Endothelial cell of umbilical vein (primary cell): ENCODE results near the gene GPR87. TPM values are rescaled to one million over a fixed set of nuclear protein-coding genes. Genes with fewer than 3 reads are reported as not detected.

Source experiments
- BruUV-seq: library from RNA; stranded (reverse); fragments of 400-500 nt; replicated peaks from 2 replicates; lab custom pipeline; 2021; lab: Mats Ljungman, UMichigan
- CTCF ChIA-PET: fragments of 300-600, 350-600 bp; sonication (Branson Sonifier 250); formaldehyde crosslinking; loops from one replicate; lab custom pipeline; 2021; ENCODE audit warnings: antibody characterized with exemption, inconsistent platforms; lab: Charles Lee
- POLR2A ChIA-PET: fragments of 300-600, 350-600 bp; sonication (Branson Sonifier 250); formaldehyde crosslinking; loops from one replicate; lab custom pipeline; 2021; ENCODE audit warnings: antibody characterized with exemption, inconsistent platforms; lab: Charles Lee
- DNase-seq: peaks from one replicate; pipeline ENCODE4 v3.0.0-alpha.2; 2011; ENCODE audit warnings: low read depth, low spot score
- FAIRE-seq: peaks from 2 replicates; lab custom pipeline; 2011; peaks lifted over from hg19 to GRCh38; lab: Jason Lieb, UNC
- H2AFZ ChIP-seq: 2 replicates; pipeline ENCODE4 v1.6.0; 2012; ENCODE audit warnings: low read depth, low read length, control low read depth, inconsistent platforms
- H3K27ac ChIP-seq: 2 replicates; pipeline ENCODE4 v1.5.1; 2011; ENCODE audit warnings: low read depth, mild to moderate bottlenecking, control low read depth, low read length, moderate library complexity; ENCODE audit not compliant: insufficient read depth
- H3K27me3 ChIP-seq, 2 experiments: 2 replicates each; pipeline versions ENCODE4 v1.6.0 to v1.6.1; 2011; ENCODE audit warnings: low read length in 2 of 2, mixed read lengths in 1 of 2; ENCODE audit not compliant: control insufficient read depth in 2 of 2, insufficient read depth in 2 of 2
- H3K36me3 ChIP-seq, 2 experiments: 2 replicates in 1 of 2; 3 replicates in 1 of 2; pipeline ENCODE4 v1.5.1; 2011; ENCODE audit warnings: low read length in 2 of 2, mild to moderate bottlenecking in 1 of 2, moderate library complexity in 1 of 2; ENCODE audit not compliant: control insufficient read depth in 2 of 2, insufficient read depth in 2 of 2; ENCODE audit errors: extremely low read depth in 1 of 2
- H3K4me1 ChIP-seq: 3 replicates; pipeline ENCODE4 v1.5.1; 2011; ENCODE audit warnings: mild to moderate bottlenecking, low read length; ENCODE audit not compliant: control insufficient read depth, insufficient read depth; ENCODE audit errors: extremely low read depth
- H3K4me2 ChIP-seq: 2 replicates; pipeline ENCODE4 v1.6.1; 2011; ENCODE audit warnings: low read length, control low read depth, mixed read lengths; ENCODE audit not compliant: insufficient read depth
- H3K4me3 ChIP-seq, 3 experiments: fragments of 200-600 bp in 1 of 3; sonication (generic), shearing (Covaris generic) in 1 of 3; replicated peaks in 1 of 3; 2 replicates each; pipeline ENCODE4 v1.5.1; 2011 to 2016; ENCODE audit warnings: control low read depth in 3 of 3, low read length in 3 of 3, mild to moderate bottlenecking in 2 of 3, inconsistent platforms in 1 of 3, low read depth in 1 of 3, moderate library complexity in 1 of 3; ENCODE audit not compliant: insufficient read depth in 1 of 3
- H3K79me2 ChIP-seq: 2 replicates; pipeline ENCODE4 v1.6.0; 2012; ENCODE audit warnings: low read length, inconsistent platforms; ENCODE audit not compliant: control insufficient read depth, insufficient read depth
- H3K9ac ChIP-seq: replicated peaks from 2 replicates; pipeline ENCODE3; 2011; ENCODE audit warnings: low read length, control low read depth; ENCODE audit not compliant: insufficient read depth; ENCODE audit errors: extremely low read depth
- H3K9me1 ChIP-seq: replicated peaks from 3 replicates; pipeline ENCODE4 v1.6.0; 2011; ENCODE audit warnings: mild to moderate bottlenecking, low read length; ENCODE audit not compliant: control insufficient read depth, insufficient read depth; ENCODE audit errors: extremely low read depth
- H3K9me3 ChIP-seq: replicated peaks from 2 replicates; pipeline ENCODE4 v1.5.1; 2012; ENCODE audit warnings: low read length, inconsistent platforms; ENCODE audit not compliant: control insufficient read depth, insufficient read depth
- H4K20me1 ChIP-seq: replicated peaks from 2 replicates; pipeline ENCODE3; 2011; ENCODE audit warnings: mild to moderate bottlenecking, low read length; ENCODE audit not compliant: control insufficient read depth, insufficient read depth; ENCODE audit errors: extremely low read depth
- EZH2 ChIP-seq: IDR thresholded peaks from 2 replicates; pipeline ENCODE4 v1.6.1; 2012; ENCODE audit warnings: borderline replicate concordance, low read depth, mild to moderate bottlenecking, moderate library complexity, low read length, inconsistent platforms; ENCODE audit not compliant: severe bottlenecking
- FOS ChIP-seq: IDR thresholded peaks from 2 replicates; pipeline ENCODE4 v1.6.1; 2011; ENCODE audit warnings: mild to moderate bottlenecking, low read length, moderate library complexity, borderline replicate concordance; ENCODE audit not compliant: insufficient read depth
- GATA2 ChIP-seq: IDR thresholded peaks from 2 replicates; pipeline ENCODE4 v1.7.0; 2011; ENCODE audit warnings: low read depth, mild to moderate bottlenecking, moderate library complexity, mixed read lengths, low read length; ENCODE audit not compliant: insufficient read length, insufficient read depth
- JUN ChIP-seq: IDR thresholded peaks from 2 replicates; pipeline ENCODE4 v1.6.1; 2011; ENCODE audit warnings: borderline replicate concordance, low read depth; ENCODE audit not compliant: insufficient read length, insufficient read depth
- MAX ChIP-seq: IDR thresholded peaks from 2 replicates; pipeline ENCODE4 v1.6.1; 2011; ENCODE audit not compliant: insufficient read depth, insufficient read length
- MYC ChIP-seq: IDR thresholded peaks from one replicate; pipeline ENCODE4 v1.6.1; 2011; ENCODE audit warnings: mild to moderate bottlenecking, low read depth, low read length
- POLR2A ChIP-seq: IDR thresholded peaks from 2 replicates; pipeline ENCODE4 v1.6.1; 2012; ENCODE audit warnings: low read depth, mild to moderate bottlenecking, control low read depth, low read length
- POLR2AphosphoS5 ChIP-seq: IDR thresholded peaks from 2 replicates; pipeline ENCODE4 v1.6.1; 2012; ENCODE audit warnings: low read depth, mild to moderate bottlenecking, control low read depth, low read length, moderate library complexity; ENCODE audit not compliant: insufficient read depth
- dilution Hi-C: fragments of 300-500 bp; cut with MboI; formaldehyde crosslinking; loops from one replicate; pipeline ENCODE4 v1.15.0; 2019; ENCODE audit warnings: low sequenced_read_pairs; ENCODE audit not compliant: extremely low pct_ligation_motif_present
- intact Hi-C: fragments of 100-400 bp; cut with micrococcal nuclease; formaldehyde crosslinking; loops from one replicate; pipeline ENCODE4 v1.10.0; 2022
- polyA plus RNA-seq, 4 experiments: library from polyadenylated mRNA; depleted of rRNA in 3 of 4; stranded (reverse) in 3 of 4; unstranded in 1 of 4; fragments of >200 nt; gene quantifications; 2 replicates each; pipeline versions ENCODE4 v1.2.1 to v1.2.3, GENCODE V29; 2011 to 2012; ENCODE audit warnings: missing spikeins in 1 of 4
- total RNA-seq: library from RNA; stranded (reverse); gene quantifications from 2 replicates; pipeline ENCODE4 v1.2.3, GENCODE V29; 2021
- TF ChIP-seq, protein P1 (sequence below), 2 donors: IDR thresholded peaks; 1 replicate in 1 of 2; 2 replicates in 1 of 2; pipeline ENCODE4 v1.5.1; 2011; ENCODE audit warnings: low read length in 2 of 2, mild to moderate bottlenecking in 2 of 2, moderate library complexity in 2 of 2, control low read depth in 1 of 2, inconsistent platforms in 1 of 2, low read depth in 1 of 2; ENCODE audit not compliant: insufficient read depth in 1 of 2; ENCODE audit errors: extremely low read depth in 1 of 2

GPR87 gene
- total and polyA plus RNA-seq, 2 donors (not counting 3 experiments of a cell fraction or from before 2014, with no cell fraction given), result not detected

DNA sequence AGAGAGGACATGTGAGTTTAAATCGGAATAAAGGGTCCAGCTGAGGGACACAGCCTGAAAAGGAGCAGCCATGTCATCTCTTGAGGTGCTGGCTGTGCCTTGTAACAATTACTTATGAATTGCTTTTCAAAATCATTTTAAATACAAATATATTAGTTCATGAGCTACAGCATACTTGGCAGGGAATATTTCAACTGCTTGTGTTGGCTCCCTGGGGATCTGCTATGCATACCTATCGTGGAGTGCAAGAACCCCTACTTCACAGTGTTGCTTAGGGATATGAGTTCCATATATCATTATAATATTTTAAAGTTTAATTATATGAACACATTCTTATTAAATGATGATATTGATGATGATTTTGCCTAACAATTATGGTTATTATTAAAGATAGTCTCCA, 19.2 kb downstream of the GPR87 start:
- dilution Hi-C loops, result no loop called here
- Histone ChIP-seq H3K4me2 (no peak overlapping the region), H3K27me3 (peaks cover 3 to 19% of the 10 kb centered on the region in 2 experiments), H3K27ac (no peak overlapping the region), H3K4me1 (no peaks in the 10 kb centered on the region), H3K4me3 (no peak overlapping the region), H3K9me1 (no peaks in the 10 kb centered on the region), H2AFZ (no peak overlapping the region), H3K9me3 (no peaks in the 10 kb centered on the region), H4K20me1 (no peaks in the 10 kb centered on the region), H3K36me3 (no peaks in the 10 kb centered on the region), H3K79me2 (no peaks in the 10 kb centered on the region), H3K9ac (no peak overlapping the region)
- BruUV-seq, result no TSS peak
- ChIA-PET POLR2A (no interaction called here), CTCF (interaction anchor here (0.9 to 2.1 kb wide), 2 partner anchors 8 to 30 kb away, joined by 3 to 4 read pairs; no protein-coding TSS in a partner anchor)
- TF ChIP-seq, protein P1, sequence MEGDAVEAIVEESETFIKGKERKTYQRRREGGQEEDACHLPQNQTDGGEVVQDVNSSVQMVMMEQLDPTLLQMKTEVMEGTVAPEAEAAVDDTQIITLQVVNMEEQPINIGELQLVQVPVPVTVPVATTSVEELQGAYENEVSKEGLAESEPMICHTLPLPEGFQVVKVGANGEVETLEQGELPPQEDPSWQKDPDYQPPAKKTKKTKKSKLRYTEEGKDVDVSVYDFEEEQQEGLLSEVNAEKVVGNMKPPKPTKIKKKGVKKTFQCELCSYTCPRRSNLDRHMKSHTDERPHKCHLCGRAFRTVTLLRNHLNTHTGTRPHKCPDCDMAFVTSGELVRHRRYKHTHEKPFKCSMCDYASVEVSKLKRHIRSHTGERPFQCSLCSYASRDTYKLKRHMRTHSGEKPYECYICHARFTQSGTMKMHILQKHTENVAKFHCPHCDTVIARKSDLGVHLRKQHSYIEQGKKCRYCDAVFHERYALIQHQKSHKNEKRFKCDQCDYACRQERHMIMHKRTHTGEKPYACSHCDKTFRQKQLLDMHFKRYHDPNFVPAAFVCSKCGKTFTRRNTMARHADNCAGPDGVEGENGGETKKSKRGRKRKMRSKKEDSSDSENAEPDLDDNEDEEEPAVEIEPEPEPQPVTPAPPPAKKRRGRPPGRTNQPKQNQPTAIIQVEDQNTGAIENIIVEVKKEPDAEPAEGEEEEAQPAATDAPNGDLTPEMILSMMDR (IDR thresholded peaks at IDR 0.05; ENCODE audit: extremely low read depth in 1 of 2, insufficient read depth in 1 of 2, low read depth in 1 of 2, low read length in 2 of 2), result no peak
- TF ChIP-seq MAX (no peak), POLR2A (no peak), EZH2 (no peak), FOS (no peak), POLR2AphosphoS5 (no peak), JUN (no peak), GATA2 (no peak), MYC (no peak)
- intact Hi-C loops, result no loop called here
- no peak for DNase-seq
- FAIRE-seq, result no peak
